ENCODE measurements around the gene ZDHHC7.

DNA sequence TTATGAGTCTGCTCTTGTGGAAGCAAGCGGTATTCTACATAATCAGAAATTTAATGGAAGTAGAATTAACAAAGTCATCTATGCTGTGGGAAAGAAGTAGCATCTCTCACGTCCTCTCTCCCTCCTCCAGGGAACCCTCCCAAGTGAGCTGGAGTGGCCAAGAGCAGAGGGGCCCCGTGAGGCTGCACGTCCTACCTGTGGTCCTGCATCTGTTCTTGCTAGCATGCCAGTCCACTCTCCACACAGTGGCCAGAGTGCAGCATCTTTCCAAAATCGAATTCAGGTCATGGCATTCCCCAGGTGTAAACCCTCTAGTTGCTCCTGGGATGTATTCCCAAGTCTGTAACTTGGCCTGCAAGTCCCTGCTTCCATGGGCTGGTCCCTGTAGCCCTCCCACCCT, 26.4 kb upstream of the ZDHHC7 start:
- TF ChIP-seq, protein P1, sequence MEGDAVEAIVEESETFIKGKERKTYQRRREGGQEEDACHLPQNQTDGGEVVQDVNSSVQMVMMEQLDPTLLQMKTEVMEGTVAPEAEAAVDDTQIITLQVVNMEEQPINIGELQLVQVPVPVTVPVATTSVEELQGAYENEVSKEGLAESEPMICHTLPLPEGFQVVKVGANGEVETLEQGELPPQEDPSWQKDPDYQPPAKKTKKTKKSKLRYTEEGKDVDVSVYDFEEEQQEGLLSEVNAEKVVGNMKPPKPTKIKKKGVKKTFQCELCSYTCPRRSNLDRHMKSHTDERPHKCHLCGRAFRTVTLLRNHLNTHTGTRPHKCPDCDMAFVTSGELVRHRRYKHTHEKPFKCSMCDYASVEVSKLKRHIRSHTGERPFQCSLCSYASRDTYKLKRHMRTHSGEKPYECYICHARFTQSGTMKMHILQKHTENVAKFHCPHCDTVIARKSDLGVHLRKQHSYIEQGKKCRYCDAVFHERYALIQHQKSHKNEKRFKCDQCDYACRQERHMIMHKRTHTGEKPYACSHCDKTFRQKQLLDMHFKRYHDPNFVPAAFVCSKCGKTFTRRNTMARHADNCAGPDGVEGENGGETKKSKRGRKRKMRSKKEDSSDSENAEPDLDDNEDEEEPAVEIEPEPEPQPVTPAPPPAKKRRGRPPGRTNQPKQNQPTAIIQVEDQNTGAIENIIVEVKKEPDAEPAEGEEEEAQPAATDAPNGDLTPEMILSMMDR (IDR thresholded peaks at IDR 0.05): no peak
- TF ChIP-seq EP300 (IDR thresholded peaks at IDR 0.05): no peak
- no peak for TF ChIP-seq POLR2A (IDR thresholded peaks at IDR 0.05)
- no peak for TF ChIP-seq POLR2AphosphoS5 (IDR thresholded peaks at IDR 0.05)

Data from gastroesophageal sphincter (tissue), 3 donors.